Osteoblast (primary cell): ENCODE results near the gene FNIP2. TPM values are rescaled to one million over a fixed set of nuclear protein-coding genes. Genes with fewer than 3 reads are reported as not detected.

Experiments
- DNase-seq: peaks from one replicate; pipeline ENCODE4 v3.0.0; 2011; ENCODE audit warnings: low spot score, mixed read lengths; ENCODE audit not compliant: insufficient read length; ENCODE audit errors: missing footprints
- H2AFZ ChIP-seq: 2 replicates; pipeline ENCODE4 v1.6.0; 2011; ENCODE audit warnings: mild to moderate bottlenecking, low read length
- H3K27ac ChIP-seq: 2 replicates; pipeline ENCODE4 v1.5.1; 2011; ENCODE audit warnings: mild to moderate bottlenecking, low read depth, low read length, moderate library complexity
- H3K27me3 ChIP-seq: 2 replicates; pipeline ENCODE4 v1.6.0; 2012; ENCODE audit warnings: mild to moderate bottlenecking, control low read depth, inconsistent platforms, low read length, moderate library complexity; ENCODE audit not compliant: insufficient read depth
- H3K36me3 ChIP-seq: 2 replicates; pipeline ENCODE4 v1.5.1; 2011; ENCODE audit warnings: mild to moderate bottlenecking, low read length, control low read depth, moderate library complexity; ENCODE audit not compliant: insufficient read depth
- H3K4me1 ChIP-seq: 2 replicates; pipeline ENCODE4 v1.5.1; 2011; ENCODE audit warnings: mild to moderate bottlenecking, low read length, control low read depth, moderate library complexity; ENCODE audit not compliant: insufficient read depth
- H3K4me2 ChIP-seq: 2 replicates; pipeline ENCODE4 v1.6.0; 2011; ENCODE audit warnings: mild to moderate bottlenecking, low read length; ENCODE audit not compliant: insufficient read depth
- H3K4me3 ChIP-seq: fragments of 200-600 bp; sonication (generic); 3 replicates; pipeline ENCODE4 v1.5.1; 2012; ENCODE audit warnings: mild to moderate bottlenecking, low read length, inconsistent platforms; ENCODE audit not compliant: insufficient read depth
- H3K79me2 ChIP-seq: 2 replicates; pipeline ENCODE4 v1.6.0; 2012; ENCODE audit warnings: mild to moderate bottlenecking, low read length, control low read depth, inconsistent platforms; ENCODE audit not compliant: insufficient read depth
- H3K9me3 ChIP-seq: 2 replicates; pipeline ENCODE4 v1.5.1; 2011; ENCODE audit warnings: low read depth, low read length, control low read depth
- H4K20me1 ChIP-seq: 2 replicates; pipeline ENCODE4 v1.6.0; 2012; ENCODE audit warnings: mild to moderate bottlenecking, low read length, control low read depth; ENCODE audit not compliant: insufficient read depth
- total RNA-seq: library from RNA; depleted of rRNA; stranded (reverse); fragments of >200 nt; gene quantifications from 2 replicates; pipeline ENCODE4 v1.2.3, GENCODE V29; 2012
- TF ChIP-seq, protein P1 (sequence below): IDR thresholded peaks from 2 replicates; pipeline ENCODE4 v1.5.1; 2011; ENCODE audit warnings: mild to moderate bottlenecking, low read depth, low read length, moderate library complexity; ENCODE audit errors: extremely low read depth

The FNIP2 gene
- total RNA-seq, 1 donor, result 78.9 TPM

DNA sequence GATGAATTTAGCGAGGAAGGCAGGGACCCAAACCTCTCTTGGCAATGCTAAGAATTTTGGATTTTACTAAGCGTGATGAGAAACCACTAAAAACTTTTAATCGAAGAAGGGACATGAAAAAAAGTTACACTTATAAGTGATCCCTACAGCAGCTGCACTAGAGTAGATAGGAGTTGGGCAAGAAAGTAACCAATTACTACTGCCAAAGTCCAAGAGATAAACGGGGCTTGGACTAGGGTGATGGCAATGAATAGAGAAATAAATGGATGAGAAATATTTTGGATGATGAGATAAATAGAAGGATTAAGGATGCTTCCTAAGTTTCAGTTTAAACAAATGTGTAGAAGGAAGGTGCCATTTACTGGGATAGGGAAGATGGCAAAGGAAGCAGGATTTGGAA is 6.3 kb upstream of the FNIP2 start:
- DNase-seq, result no peak
- no peaks in the 10 kb centered on the region for H3K79me2 ChIP-seq
- TF ChIP-seq, protein P1, sequence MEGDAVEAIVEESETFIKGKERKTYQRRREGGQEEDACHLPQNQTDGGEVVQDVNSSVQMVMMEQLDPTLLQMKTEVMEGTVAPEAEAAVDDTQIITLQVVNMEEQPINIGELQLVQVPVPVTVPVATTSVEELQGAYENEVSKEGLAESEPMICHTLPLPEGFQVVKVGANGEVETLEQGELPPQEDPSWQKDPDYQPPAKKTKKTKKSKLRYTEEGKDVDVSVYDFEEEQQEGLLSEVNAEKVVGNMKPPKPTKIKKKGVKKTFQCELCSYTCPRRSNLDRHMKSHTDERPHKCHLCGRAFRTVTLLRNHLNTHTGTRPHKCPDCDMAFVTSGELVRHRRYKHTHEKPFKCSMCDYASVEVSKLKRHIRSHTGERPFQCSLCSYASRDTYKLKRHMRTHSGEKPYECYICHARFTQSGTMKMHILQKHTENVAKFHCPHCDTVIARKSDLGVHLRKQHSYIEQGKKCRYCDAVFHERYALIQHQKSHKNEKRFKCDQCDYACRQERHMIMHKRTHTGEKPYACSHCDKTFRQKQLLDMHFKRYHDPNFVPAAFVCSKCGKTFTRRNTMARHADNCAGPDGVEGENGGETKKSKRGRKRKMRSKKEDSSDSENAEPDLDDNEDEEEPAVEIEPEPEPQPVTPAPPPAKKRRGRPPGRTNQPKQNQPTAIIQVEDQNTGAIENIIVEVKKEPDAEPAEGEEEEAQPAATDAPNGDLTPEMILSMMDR, result no peak
- H3K4me2 ChIP-seq, result no peak overlapping the region
- H3K4me3 ChIP-seq, result no peak overlapping the region
- no peaks in the 10 kb centered on the region for H3K27me3 ChIP-seq
- H3K9me3 ChIP-seq, result no peaks in the 10 kb centered on the region
- H3K36me3 ChIP-seq, result no peaks in the 10 kb centered on the region
- peaks cover 15% of the 10 kb centered on the region for H3K4me1 ChIP-seq
- H4K20me1 ChIP-seq, result no peaks in the 10 kb centered on the region
- H2AFZ ChIP-seq, result no peak overlapping the region
- H3K27ac ChIP-seq, result no peak overlapping the region

DNA sequence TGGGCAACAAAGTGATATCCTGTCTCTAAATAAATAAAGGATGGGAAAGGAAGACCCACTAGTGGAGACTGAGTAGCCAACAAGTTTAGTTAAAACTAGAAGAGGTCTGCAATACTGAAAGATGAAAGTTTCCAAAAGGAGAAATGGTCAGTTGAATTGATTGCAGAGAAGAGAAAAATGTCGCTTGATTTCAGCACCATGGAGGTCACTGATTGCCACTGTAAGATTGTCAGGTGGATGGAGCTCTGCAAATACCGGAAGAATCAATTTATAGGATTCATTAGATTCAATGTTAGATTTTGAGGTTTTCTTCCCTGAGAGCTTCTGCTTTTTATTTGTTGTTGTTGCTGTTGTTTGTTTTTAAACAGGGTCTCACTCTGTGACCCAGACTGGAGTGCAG is 5.4 kb upstream of the FNIP2 start:
- Histone ChIP-seq H2AFZ (no peak overlapping the region), H3K4me2 (no peak overlapping the region), H3K4me1 (peaks cover 20% of the 10 kb centered on the region), H3K36me3 (no peaks in the 10 kb centered on the region), H3K27ac (no peak overlapping the region), H3K9me3 (no peaks in the 10 kb centered on the region), H3K4me3 (no peak overlapping the region), H4K20me1 (no peaks in the 10 kb centered on the region), H3K79me2 (no peaks in the 10 kb centered on the region), H3K27me3 (no peaks in the 10 kb centered on the region)
- DNase-seq, result no peak
- TF ChIP-seq, protein P1, result no peak

DNA sequence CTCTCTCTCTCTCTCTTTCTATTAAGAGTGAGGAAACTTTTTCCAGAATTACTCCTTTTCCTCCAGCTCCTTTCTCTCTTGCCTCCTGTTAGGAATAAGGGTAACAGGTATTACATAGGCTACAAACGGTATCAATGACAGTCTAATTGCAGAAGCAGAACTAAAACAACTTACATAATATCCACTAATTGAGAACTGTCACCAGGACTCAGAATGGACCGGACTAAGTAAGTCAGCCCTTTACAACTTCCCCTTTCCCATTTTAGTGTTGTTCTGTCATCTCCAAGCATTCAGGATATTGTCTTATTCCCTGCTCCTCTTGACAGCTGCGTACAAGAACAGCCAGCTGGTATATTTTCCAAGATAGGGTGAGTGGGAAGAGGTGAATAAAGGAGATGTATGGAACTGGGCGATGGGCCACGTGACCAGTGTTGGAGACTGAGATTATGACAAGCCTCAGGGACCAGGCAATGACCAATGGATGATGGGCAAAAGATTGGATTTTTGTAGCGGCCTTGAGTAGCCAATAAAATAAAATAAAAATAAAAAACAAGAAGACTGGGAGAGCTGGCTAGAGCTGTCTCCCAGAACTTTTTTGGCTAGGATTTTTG is 2.3 kb upstream of the FNIP2 start:
- TF ChIP-seq, protein P1, result no peak
- H3K4me2 ChIP-seq, result no peak overlapping the region
- H4K20me1 ChIP-seq, result peaks cover 12% of the 10 kb centered on the region
- no peak overlapping the region for H2AFZ ChIP-seq
- H3K79me2 ChIP-seq, result peaks cover 25% of the 10 kb centered on the region
- H3K4me3 ChIP-seq, result no peak overlapping the region
- H3K27me3 ChIP-seq, result no peaks in the 10 kb centered on the region
- H3K9me3 ChIP-seq, result no peaks in the 10 kb centered on the region
- no peak for DNase-seq
- no peaks in the 10 kb centered on the region for H3K36me3 ChIP-seq
- peaks cover 16% of the 10 kb centered on the region for H3K4me1 ChIP-seq
- no peak overlapping the region for H3K27ac ChIP-seq

DNA sequence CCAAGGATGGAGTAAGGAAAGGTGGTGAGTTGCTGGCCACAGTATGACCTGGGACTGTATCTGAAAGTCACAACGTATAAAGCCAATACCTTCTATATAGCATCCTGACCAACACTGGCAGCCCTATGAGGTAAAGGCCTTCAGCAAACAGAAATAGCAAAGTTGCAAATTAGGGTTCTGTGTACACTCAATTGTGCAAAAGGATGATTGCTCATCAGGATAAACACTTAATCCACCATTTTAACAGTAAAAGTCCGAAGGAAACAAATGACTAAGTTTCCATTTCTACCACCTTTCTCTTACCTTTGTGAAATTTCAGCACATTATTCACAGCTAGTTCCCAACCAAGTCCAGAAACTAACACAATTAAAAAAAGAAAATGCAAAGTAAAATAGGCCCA is 1.4 kb upstream of the FNIP2 start:
- TF ChIP-seq, protein P1, result no peak
- no peak overlapping the region for H3K27ac ChIP-seq
- no peaks in the 10 kb centered on the region for H3K27me3 ChIP-seq
- H3K36me3 ChIP-seq, result no peaks in the 10 kb centered on the region
- no peaks in the 10 kb centered on the region for H3K9me3 ChIP-seq
- H2AFZ ChIP-seq, result no peak overlapping the region
- H3K4me3 ChIP-seq, result no peak overlapping the region
- no peak for DNase-seq
- peaks cover 16% of the 10 kb centered on the region for H3K4me1 ChIP-seq
- H4K20me1 ChIP-seq, result peaks cover 12% of the 10 kb centered on the region
- H3K4me2 ChIP-seq, result no peak overlapping the region
- peaks cover 34% of the 10 kb centered on the region for H3K79me2 ChIP-seq
